NCI-H1417 treated with DMSO at 0.1 percent for 48 hours (cell line): ENCODE measurements around the gene NEBL.
A peak's percentile ranks its signal among the peaks of the same experiment; 100 is the strongest.

Experiments used
- DNase-seq: peaks from one replicate; lab custom pipeline; 2025; lab: John Stamatoyannopoulos, UW

NEBL gene

DNA sequence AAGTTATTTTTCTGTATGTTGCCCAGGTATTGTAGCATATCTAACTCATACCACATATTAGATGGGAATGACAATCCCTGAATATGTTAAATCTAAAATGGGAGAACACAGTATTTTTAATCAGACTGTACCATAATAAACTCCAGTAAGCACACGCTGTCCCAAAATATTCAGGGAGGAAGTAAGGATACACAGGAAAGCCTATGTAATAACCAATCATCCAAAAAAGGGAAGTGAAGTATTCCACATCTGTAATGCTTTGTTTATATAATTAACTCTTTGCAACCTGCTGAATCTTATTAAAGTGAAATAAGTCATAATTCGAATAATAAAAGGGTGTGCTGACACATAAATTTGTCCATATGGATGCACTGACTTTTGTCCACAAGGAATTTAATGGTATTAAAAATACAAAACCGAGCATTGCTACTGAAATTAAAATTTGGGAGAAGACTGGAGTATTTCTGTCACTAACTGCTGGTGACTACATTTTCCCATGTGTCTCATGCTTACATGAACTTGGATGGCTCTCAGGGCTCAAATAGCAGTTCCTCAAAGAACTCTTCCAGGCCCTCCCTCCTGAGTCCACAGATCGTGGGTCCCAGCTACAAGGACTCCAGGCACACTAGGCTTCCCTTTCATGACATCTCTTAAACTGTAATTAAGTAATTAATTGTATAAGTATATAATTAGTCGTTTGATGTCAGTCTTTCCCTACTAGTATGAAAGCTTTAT is 120.6 kb downstream of the NEBL start:
- peak; percentile 1 for DNase-seq

DNA sequence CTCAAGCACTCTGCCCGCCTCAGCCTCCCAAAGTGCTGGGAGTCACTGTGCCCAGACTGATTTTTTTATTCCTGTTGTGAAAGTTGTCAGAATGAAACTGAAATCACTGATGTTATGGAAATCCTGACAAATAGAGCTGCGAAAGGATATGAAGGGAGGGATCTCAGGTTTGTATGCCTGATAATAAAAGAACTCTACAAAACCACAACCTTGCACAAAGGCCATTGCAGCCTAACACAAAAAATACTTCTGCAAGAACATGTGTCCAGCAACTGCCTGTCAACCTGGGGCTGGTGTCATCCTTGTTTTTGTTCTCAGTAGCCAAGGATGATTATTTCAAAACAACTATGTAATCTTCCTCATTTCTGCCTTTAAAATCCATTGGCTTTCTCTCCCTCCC is 126.1 kb downstream of the NEBL start:
- no peak for DNase-seq

DNA sequence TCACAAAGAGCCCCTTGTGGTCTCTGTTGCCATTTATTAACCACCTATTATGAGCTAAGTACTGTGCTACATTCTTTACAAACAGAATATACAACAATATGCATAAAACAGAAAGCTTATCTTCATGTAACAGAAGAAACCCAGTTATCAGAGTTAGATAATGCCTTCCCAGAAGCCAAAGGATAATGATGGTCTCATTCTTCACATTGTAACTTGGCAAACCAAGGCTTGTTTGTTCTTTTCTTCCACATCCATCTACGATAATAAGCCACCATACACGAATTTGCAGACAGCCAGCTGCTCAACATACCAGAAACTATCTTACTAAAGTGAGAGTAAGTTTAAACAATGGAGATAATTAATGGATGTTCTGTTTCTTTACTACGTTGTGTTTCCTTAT is 127.6 kb downstream of the NEBL start:
- DNase-seq, result no peak

DNA sequence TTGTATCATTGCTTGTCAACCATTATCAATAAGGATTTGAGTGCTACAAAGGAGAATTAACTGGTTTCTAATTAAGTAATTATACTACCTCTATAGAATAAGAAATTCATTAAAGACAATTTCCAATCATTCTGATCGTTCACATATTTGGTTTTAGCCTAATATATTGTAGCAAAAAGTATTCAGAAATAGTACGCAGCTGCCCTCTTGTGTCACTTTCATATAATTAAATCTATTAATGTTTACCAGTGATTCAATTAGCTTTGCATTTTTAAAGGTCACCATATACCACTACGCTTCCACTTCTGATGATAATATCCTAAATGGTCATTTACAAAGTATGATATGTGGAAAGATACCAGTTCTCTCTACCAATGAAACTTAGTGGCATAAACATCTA is 128.3 kb downstream of the NEBL start:
- DNase-seq, result no peak

DNA sequence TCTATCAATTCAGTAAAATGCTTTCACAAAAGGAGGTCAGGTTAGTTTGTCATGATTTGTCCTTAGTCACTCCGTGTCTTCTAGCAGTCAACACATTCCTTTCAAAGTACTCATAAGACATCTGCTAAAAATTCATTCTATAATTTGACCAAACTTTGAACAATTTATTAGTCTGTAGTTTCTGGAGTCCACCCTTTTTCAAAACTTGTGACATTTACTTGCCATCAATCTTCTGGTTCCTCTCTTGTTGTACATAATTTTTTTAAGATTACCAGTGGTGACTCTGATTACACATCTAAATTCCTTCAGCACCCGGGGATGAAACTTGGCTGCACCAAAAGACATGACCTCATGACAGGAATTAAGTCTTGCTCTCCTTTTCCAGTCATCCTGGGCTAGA is 130.1 kb downstream of the NEBL start:
- no peak for DNase-seq

DNA sequence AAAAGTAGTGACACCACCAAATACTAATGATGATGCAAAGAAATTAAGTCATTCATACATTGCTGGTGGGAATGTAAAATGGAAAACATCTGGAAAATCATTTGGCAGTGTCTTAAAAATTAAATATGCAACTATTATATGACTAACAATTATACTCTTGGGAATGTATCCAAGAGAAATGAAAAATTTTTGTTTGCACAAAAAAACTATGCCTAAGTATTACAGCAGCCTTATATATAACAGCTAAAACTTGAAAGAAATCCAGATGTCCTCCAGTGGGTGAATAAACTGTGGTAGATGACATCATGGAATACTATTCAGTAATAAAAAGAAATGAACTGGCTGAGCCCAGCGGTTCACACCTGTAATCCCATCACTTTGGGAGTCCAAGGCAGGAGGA is 132.0 kb downstream of the NEBL start:
- no peak for DNase-seq

DNA sequence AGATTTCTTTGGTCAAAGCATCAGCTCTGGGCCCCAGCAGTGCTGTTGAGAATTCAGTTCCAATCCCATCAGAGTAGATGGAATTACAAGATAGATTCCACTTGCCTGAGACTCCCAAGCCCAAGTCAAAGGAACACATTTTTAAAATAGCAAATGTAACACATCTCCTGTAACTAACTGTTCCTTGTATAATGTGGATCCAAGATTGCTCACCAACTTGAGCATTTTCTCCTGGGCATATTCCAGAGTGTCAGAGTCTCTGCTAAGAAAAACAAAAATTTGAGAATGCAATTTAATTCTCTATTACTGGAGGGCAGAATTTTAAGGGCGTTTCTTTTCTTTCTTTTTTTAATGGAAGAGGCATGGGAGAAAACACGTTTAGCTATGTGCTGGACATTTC is 136.7 kb downstream of the NEBL start:
- DNase-seq, result no peak

DNA sequence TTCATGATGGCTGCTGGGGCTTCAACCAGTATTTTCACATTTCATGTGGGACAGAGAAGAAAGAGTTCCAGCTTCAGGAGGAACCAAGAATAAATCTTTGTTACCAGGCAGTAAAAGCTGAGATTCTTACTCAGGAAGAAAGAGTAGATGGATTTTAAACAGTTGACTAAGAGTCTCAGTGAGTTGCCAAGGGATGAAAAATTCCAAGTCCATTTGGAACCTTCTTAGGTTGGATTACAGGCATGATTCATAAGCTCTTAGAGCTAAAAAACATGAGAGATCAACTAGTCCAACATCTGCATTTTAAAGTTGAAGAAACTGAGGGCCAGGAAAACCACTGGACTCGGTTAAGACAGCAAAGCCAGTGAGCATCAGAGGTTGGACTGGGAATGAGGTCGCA is 148.6 kb downstream of the NEBL start:
- DNase-seq, result no peak

DNA sequence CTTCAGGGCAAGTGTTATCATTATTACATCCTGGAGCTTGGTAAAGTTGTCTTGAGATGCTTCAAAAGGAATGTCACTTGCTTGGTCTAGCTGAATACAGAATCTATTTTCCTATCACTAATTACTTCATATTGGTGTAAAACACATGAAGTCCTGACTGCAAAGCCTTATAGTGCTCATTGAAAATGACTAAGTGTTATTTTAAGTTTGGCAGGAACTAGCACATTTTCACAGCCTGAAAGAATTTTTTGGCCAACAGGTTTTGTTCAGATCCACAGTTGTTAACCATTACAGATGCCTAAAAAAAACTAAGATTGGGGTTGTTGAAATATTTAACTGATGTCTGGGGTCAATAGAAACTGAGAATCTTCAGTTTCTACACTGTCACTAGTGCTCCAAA is 149.3 kb downstream of the NEBL start:
- DNase-seq, result no peak

DNA sequence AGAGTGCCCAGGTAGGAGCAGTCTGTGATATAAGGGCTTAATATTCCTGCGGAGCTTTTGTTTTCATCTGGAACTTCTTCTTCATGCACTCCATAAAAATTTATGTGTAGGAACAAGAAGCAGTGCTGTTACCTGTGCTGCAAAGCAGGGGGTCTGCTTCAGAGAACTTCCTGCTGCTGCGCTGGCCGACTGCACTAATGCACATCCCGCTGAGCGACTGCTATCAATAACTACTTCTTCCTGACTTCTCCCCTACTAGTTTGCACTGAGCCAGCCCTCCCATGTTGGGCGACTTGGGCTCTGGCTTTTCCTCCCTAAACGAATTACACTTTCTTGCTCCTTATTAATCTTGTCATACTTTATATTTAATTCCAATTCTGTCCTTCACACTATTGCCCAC is 150.3 kb downstream of the NEBL start:
- peak; percentile 10 for DNase-seq

DNA sequence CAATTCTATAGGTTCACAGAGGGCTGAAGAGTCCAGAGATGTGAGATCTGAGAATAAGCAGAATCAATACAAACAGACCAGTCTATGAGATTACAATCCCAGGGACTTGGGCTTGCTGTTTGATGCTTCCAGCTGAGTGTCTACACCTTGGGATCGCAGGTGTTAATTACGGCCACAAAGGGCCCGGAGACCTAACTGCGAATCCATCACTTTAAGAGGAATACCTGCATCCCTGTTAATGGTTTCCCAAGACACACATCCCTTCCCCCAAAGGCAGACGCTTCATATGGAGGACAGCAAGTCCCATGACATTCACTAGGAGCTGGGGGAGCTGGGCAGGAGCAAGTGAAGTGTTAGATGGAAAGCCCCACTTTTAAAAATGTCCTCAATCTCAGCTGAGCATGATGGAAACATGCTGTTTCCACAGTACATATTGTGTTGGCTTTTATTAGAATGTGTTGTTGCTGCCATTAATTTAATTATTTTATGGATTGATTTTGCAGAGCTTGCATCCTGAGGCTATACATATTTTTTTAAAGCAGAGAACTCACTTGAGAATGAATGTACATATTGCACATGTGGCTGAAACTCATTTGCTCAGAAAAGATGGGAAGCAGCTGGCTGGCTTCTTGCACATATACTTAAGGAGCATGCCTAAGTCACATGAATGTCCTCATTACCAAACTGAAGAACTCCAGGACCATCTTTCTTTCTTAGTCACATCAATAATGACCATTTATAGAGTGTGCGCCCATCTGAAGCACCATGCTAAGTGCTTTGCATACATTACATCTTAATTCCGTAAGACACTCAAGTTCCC is 151.3 kb downstream of the NEBL start:
- DNase-seq, result no peak

DNA sequence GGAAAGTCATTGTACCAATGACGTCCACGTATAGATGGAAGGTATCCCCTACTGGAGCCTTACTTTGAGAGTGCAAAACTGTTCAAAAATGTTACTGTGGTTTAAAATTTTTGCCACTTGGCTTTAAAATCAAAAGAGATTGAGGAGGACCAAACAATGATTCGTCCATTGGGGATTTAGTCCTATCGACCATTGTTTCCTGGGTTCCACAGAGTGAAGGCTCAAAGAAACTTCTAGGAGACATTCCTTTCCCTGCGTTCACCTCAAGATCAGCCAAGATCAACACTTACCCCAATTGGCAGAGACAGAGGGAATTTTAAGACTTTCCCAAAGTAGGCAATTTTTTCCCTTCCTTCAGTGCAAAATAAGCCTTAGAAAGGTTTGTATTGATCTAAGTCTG is 152.3 kb downstream of the NEBL start:
- no peak for DNase-seq

DNA sequence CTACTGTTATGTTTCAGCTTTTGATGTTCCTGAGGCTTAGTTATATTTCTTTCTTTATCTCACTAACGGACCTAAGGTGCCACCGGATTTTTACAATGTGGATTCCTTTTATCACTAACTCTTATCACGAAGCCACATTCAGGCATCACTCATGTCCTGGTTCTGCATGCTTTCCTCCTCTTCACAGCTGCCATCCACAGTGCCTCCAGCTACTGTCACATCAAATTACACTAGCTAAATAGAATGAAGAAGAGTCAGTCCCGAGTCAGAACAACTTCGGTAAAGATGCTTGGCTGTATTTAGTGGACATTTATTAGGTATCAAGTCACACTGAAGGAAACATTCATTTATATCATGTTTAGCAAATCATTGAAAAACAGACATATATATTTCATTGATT is 153.2 kb downstream of the NEBL start:
- DNase-seq, result no peak

DNA sequence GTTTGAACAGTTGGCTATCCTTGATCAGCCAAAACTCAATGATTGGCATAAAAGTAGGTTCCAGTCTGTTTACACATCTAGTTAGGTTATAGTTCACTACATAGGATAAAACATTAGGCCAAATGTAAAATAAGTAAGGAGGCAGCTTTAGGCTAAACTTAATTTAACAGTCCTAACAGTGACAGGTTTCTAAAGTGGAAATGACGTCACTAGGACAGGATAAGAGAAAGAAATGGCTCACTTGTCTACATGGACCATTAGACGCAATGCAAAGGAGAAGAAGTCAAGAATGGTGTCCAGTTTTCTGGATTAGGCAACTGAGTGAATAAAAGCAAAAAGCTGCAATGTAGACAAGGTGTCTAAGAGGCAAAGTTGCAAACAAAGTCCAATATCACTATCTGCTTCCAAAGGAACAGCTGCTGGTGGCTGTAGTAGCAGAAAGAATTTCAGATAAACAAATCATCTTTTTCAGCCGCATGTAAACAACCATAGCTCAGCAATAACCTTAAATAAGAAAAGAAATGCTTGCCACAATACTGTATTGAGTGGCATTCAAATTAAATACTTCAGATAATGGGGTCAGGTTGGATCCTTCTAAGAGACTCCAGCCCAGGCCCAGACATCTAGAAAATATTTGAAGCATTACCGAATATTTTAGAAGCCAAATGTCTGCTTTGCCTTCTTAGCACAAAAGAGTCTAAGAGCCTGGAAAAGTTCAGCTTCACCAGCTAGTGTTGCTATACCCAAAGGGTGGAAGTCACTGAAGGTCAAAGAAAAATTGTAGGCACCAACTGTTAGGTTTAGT is 154.2 kb downstream of the NEBL start:
- DNase-seq, result no peak

DNA sequence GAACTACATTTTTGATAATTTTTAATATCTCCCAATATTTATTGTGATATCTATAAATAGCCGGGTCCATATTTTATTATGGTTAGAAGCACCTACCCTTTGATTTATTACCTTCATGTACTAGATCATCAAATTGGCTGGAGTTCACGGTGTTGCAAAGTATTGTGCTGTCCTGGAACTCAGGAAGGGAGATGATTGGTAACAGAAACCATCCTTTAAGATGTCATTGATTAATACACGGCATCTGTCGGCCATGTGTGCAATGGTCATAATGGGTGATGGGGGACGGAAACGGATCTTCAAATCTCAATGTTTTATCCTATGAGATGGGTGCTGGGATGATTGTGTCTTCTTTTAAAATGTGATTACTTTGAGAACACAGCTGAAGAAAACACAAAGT is 157.0 kb downstream of the NEBL start:
- no peak for DNase-seq

DNA sequence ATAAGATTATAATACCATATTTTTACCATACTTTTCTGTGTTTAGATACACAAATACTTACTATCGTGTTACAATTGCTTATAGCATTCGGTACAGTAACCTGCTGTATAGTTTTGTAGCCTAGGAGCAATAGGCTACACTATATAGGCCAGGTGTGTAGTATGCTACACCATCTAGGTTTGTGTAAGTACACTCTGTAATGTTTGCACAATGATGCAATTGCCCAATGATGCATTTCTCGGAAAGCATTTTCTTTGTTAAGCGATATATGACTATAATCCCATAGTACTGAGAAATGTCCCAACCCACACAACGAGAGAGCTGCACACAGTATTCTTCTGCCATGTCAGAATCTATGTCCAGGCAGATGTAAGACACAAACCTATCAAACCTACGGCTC is 160.0 kb downstream of the NEBL start:
- DNase-seq, result no peak
